ENCODE results near the gene TENT4A.

The TENT4A gene

GRCh38 chr5:6750951-6751685 is 37.9 kb downstream of the TENT4A start:
- no peak for DNase-seq

GRCh38 chr5:6752236-6752635 is 39.0 kb downstream of the TENT4A start:
- DNase-seq: no peak

- DNase-seq: no peak
Measured at GRCh38 chr5:6752782-6753181, 39.5 kb downstream of the TENT4A start.

- DNase-seq: no peak
Measured at GRCh38 chr5:6753851-6754250, 40.6 kb downstream of the TENT4A start.

- no peak for DNase-seq
Measured at GRCh38 chr5:6754766-6755165, 41.5 kb downstream of the TENT4A start.

GRCh38 chr5:6755519-6755918 is 42.3 kb downstream of the TENT4A start:
- no peak for DNase-seq

GRCh38 chr5:6755941-6756340 is 42.7 kb downstream of the TENT4A start:
- no peak for DNase-seq

GRCh38 chr5:6757414-6757969 is 44.3 kb downstream of the TENT4A start:
- no peak for DNase-seq

- DNase-seq: no peak
Measured at GRCh38 chr5:6758236-6758635, 45.0 kb downstream of the TENT4A start.

GRCh38 chr5:6758706-6759105 is 45.5 kb downstream of the TENT4A start:
- DNase-seq: no peak

GRCh38 chr5:6759401-6759800 is 46.2 kb downstream of the TENT4A start:
- DNase-seq: no peak

GRCh38 chr5:6759983-6760382 is 46.8 kb downstream of the TENT4A start:
- no peak for DNase-seq

- DNase-seq: no peak
Measured at GRCh38 chr5:6760686-6761085, 47.5 kb downstream of the TENT4A start.

- no peak for DNase-seq
Measured at GRCh38 chr5:6761333-6761732, 48.1 kb downstream of the TENT4A start.

- no peak for DNase-seq
Measured at GRCh38 chr5:6762116-6762515, 48.9 kb downstream of the TENT4A start.

- DNase-seq: no peak
Measured at GRCh38 chr5:6762697-6763096, 49.5 kb downstream of the TENT4A start.

GRCh38 chr5:6763191-6763590 is 50.0 kb downstream of the TENT4A start:
- DNase-seq: no peak

- peak; percentile 41 for DNase-seq
Measured at GRCh38 chr5:6765612-6766525, 52.6 kb downstream of the TENT4A start.

- no peak for DNase-seq
Measured at GRCh38 chr5:6766604-6767093, 53.4 kb downstream of the TENT4A start.

GRCh38 chr5:6767481-6768063 is 54.3 kb downstream of the TENT4A start:
- DNase-seq: no peak

- no peak for DNase-seq
Measured at GRCh38 chr5:6768590-6769230, 55.5 kb downstream of the TENT4A start.

All from right kidney (tissue), 1 donor.